ENCODE measurements around the gene PIK3AP1. TPM values are rescaled to one million over a fixed set of nuclear protein-coding genes. Genes with fewer than 3 reads are reported as not detected.
A peak's percentile ranks its signal among the peaks of the same experiment; 100 is the strongest.

Gene PIK3AP1
- total RNA-seq, 6 donors from 2014 or later = 22.0 to 64.8 (median 34.6) TPM

- 76 to 81% methylated on average over 4 of the region's 4 CpGs for WGBS, 2 donors
- H3K4me1 ChIP-seq = peaks cover 0 to 7% (median 4%) of the 10 kb centered on the region in 4 donors
- H3K9me3 ChIP-seq = no peaks in the 10 kb centered on the region
- peaks cover 0 to 18% (median 2%) of the 10 kb centered on the region in 4 donors for H3K36me3 ChIP-seq
- H3K27me3 ChIP-seq = no peaks in the 10 kb centered on the region
- DNase-seq (no peak), ATAC-seq (ENCODE audit: low FRiP score in 2 of 2) (no peak)
- no peak for TF ChIP-seq POLR2AphosphoS5 (IDR thresholded peaks at IDR 0.05)
- TF ChIP-seq EP300 (IDR thresholded peaks at IDR 0.05) = no peak
- TF ChIP-seq CTCF (IDR thresholded peaks at IDR 0.05) = no peak
- no peak for TF ChIP-seq POLR2A (IDR thresholded peaks at IDR 0.05)
- H3K27ac ChIP-seq = no peak overlapping the region
- H3K4me3 ChIP-seq = no peak overlapping the region
Observed at GRCh38 chr10:96616961-96617360, 103.4 kb downstream of the PIK3AP1 start.

GRCh38 chr10:96614515-96614914 lies 105.8 kb downstream of the PIK3AP1 start:
- no peaks in the 10 kb centered on the region for H3K9me3 ChIP-seq
- H3K27me3 ChIP-seq = no peaks in the 10 kb centered on the region
- ATAC-seq (ENCODE audit: low FRiP score in 2 of 2) (peak in 1 of 2 donors; percentile 28), DNase-seq (no peak)
- 82 to 88% methylated on average over 2 of the region's 2 CpGs for WGBS, 2 donors
- no peak overlapping the region for H3K4me3 ChIP-seq
- TF ChIP-seq POLR2AphosphoS5 (IDR thresholded peaks at IDR 0.05) (no peak), CTCF (IDR thresholded peaks at IDR 0.05) (no peak), POLR2A (IDR thresholded peaks at IDR 0.05) (no peak), EP300 (IDR thresholded peaks at IDR 0.05) (no peak)
- peaks cover 0 to 14% (median 0%) of the 10 kb centered on the region in 4 donors for H3K36me3 ChIP-seq
- no peak overlapping the region for H3K27ac ChIP-seq
- peaks cover 0 to 7% (median 4%) of the 10 kb centered on the region in 4 donors for H3K4me1 ChIP-seq

- Histone ChIP-seq H3K4me3 (no peak overlapping the region), H3K27ac (no peak overlapping the region), H3K9me3 (no peaks in the 10 kb centered on the region), H3K27me3 (no peaks in the 10 kb centered on the region), H3K4me1 (peaks cover 0 to 2% (median under 1%) of the 10 kb centered on the region in 4 donors), H3K36me3 (peaks cover 0 to 16% (median 3%) of the 10 kb centered on the region in 4 donors)
- ATAC-seq (ENCODE audit: low FRiP score in 2 of 2) = no peak
- WGBS, 2 donors = 84 to 89% methylated on average over 2 to 3 of the region's 3 CpGs
- DNase-seq = no peak
- TF ChIP-seq EP300 (IDR thresholded peaks at IDR 0.05) (no peak), POLR2A (IDR thresholded peaks at IDR 0.05) (no peak), POLR2AphosphoS5 (IDR thresholded peaks at IDR 0.05) (no peak), CTCF (IDR thresholded peaks at IDR 0.05) (no peak)
Observed at GRCh38 chr10:96613576-96613975, 106.7 kb downstream of the PIK3AP1 start.

- DNase-seq (no peak), ATAC-seq (ENCODE audit: low FRiP score in 2 of 2) (no peak)
- 75 to 83% methylated on average over 8 of the region's 8 CpGs for WGBS, 2 donors
- no peaks in the 10 kb centered on the region for H3K9me3 ChIP-seq
- no peak overlapping the region for H3K27ac ChIP-seq
- no peaks in the 10 kb centered on the region for H3K4me1 ChIP-seq
- no peaks in the 10 kb centered on the region for H3K27me3 ChIP-seq
- peaks cover 0 to 15% (median 4%) of the 10 kb centered on the region in 4 donors for H3K36me3 ChIP-seq
- TF ChIP-seq CTCF (IDR thresholded peaks at IDR 0.05) (no peak), POLR2A (IDR thresholded peaks at IDR 0.05) (no peak), POLR2AphosphoS5 (IDR thresholded peaks at IDR 0.05) (no peak), EP300 (IDR thresholded peaks at IDR 0.05) (no peak)
- no peak overlapping the region for H3K4me3 ChIP-seq
Observed at GRCh38 chr10:96612055-96612830, 108.1 kb downstream of the PIK3AP1 start.

All from upper lobe of left lung (tissue), 6 donors.